Measurements from ENCODE around the gene BIN2. TPM values are rescaled to one million over a fixed set of nuclear protein-coding genes. Genes with fewer than 3 reads are reported as not detected.

The BIN2 gene
- total and polyA plus RNA-seq, 9 of the 15 experiments (the other 6 are each of a cell fraction or from before 2014, with no cell fraction given) = 0.04 to 0.39 (median 0.25) TPM; not detected in 1

DNA sequence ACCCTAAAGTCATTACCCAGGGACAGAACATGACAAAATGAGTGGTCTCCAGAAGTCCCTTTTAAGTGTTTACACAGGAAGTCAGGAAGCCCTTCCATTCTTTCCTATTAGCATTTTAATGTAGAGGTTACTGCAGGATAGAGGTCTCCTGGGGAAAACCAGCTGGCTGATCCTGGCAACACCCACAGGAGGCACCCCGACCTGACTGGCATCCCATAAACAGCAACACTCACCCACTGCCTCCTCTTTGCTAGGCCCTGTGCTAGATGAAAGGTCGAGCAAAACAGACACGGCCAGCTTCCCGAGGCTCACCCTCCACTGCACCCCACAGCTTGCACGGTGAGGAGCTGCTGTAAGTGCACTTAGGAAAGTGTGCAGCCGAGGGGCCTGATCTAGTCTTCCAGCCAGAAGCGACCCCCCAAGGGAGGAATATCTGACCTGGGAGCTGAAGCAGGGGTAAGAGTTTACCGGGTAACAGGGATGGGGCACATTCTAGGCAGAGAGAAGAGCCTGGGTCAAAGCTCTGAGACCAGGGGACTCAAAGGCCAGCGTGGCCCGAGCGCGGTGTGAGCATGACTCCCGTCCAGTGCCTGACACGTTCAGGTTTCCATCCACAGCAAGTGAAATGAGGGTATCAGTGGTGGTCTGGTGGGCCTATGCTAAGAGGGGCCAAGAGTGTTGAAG, 76.3 kb downstream of the BIN2 start (continued):
- TF ChIP-seq NKRF (IDR thresholded peaks at IDR 0.05; ENCODE audit: borderline replicate concordance) (no peak), ZKSCAN1 (IDR thresholded peaks at IDR 0.05; ENCODE audit: low read depth, low read length) (no peak), NFXL1 (CRISPR knock-in tag; IDR thresholded peaks at IDR 0.05) (no peak), SMAD1 (IDR thresholded peaks at IDR 0.05; ENCODE audit: low read depth, low read length, partially characterized antibody) (no peak)

DNA sequence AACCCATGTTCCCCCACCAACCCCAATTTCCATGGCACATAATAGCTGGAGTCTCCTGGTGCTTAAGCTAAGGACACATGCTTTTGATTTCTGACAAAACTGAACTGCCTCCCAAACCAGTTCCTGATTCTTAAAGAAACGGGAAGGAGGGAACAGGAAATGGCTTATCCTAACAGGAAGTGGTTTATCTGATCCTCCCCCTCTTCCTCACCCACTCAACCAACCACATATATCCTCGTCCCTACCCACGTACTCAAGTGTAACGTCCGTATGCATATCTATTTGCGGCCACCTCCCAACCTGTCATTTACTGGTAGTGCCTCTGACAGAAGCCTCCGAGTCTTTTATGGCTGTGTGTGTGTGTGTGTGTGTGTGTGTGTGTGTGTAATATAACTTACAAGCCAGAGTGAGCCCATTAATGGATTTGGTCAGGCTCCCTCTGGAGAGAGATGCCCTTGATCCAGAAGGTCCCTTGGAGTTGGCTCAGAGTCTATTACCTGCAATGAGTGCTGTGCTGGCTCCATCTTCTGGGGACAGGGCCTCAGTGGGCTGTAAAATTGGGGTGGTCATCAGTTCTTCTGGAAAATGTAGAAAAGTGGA, 77.6 kb downstream of the BIN2 start:
- H3K36me3 ChIP-seq (ENCODE audit: control insufficient read depth, insufficient read depth, low read length) = peaks cover 54% of the 10 kb centered on the region
- peak; percentile 92 for FAIRE-seq
- ChIA-PET POLR2A (interaction anchor here (0.8 to 1.6 kb wide), 5 partner anchors 41 to 164 kb away, joined by 3 to 4 read pairs (median 3); partner anchors contain the start of gene CSRNP2), CTCF (ENCODE audit: low intra/inter-chr PET ratio) (no interaction called here)
- peak; percentile 86 for ATAC-seq
- peak overlapping the region; percentile 74 for H3K4me2 ChIP-seq (ENCODE audit: insufficient read depth, low read length)
- in situ Hi-C loops (cut with MboI) (no loop called here), intact Hi-C loops (cut with micrococcal nuclease) (loop anchor here (2.0 kb wide), 3 partner anchors 74 to 422 kb away; partner anchors contain the start of gene TFCP2)
- no peaks in the 10 kb centered on the region for H3K9me1 ChIP-seq (ENCODE audit: control insufficient read depth, insufficient read depth, low read length)
- peak overlapping the region; percentile 5; the same call in 1 of the 2 replicates for H3K4me3 ChIP-seq
- BruUV-seq (replicated peaks) = no TSS peak
- peak; percentile 25 to 88 (median 57) for DNase-seq (ENCODE audit: extremely low read depth in 1 of 4, low spot score in 3 of 4)
- H3K9me3 ChIP-seq (replicated peaks; ENCODE audit: control insufficient read depth, insufficient read depth, low read depth, low read length) = no peaks in the 10 kb centered on the region
- peaks cover 0 to 28% of the 10 kb centered on the region in 2 experiments; a peak in 3 of 5 replicates for H3K4me1 ChIP-seq (replicated peaks in 1 of 2; ENCODE audit: control insufficient read depth in 2 of 2, insufficient read depth in 2 of 2, low read length in 2 of 2)
- H3K27ac ChIP-seq (ENCODE audit: extremely low read depth, low read depth, low read length) = peak overlapping the region; percentile 76
- WGBS (ENCODE audit: insufficient coverage, low coverage, missing lambda C conversion rate) = 2% methylated on average over 7 of the region's 7 CpGs
- H2AFZ ChIP-seq (ENCODE audit: low read depth, low read length) = peak overlapping the region; percentile 75
- peaks cover 9% of the 10 kb centered on the region; the same call in 1 of the 3 replicates for H3K79me2 ChIP-seq (ENCODE audit: control insufficient read depth, insufficient read depth, low read length)
- no peaks in the 10 kb centered on the region for H3K27me3 ChIP-seq (ENCODE audit: control insufficient read depth in 2 of 2, insufficient read depth in 2 of 2, low read length in 2 of 2)
- no peaks in the 10 kb centered on the region for H4K20me1 ChIP-seq (replicated peaks; ENCODE audit: control insufficient read depth, insufficient read depth, low read length)
- peak overlapping the region in 1 of 2 experiments; percentile 44; a peak in 2 of 4 replicates for H3K9ac ChIP-seq (ENCODE audit: insufficient read depth in 1 of 2, low read depth in 2 of 2, low read length in 2 of 2)
- peak; percentile 72 for TF ChIP-seq POLR2A (conservative IDR thresholded peaks at IDR 0.05)
- TF ChIP-seq CXXC5 (CRISPR knock-in tag; IDR thresholded peaks at IDR 0.05) = peak; percentile 88
- peak; percentile 61; the same call in 1 of the 2 replicates for TF ChIP-seq TOE1 (IDR thresholded peaks at IDR 0.05; ENCODE audit: borderline replicate concordance)
- TF ChIP-seq TOE1 (CRISPR knock-in tag; IDR thresholded peaks at IDR 0.05; ENCODE audit: borderline replicate concordance, low read depth) = no peak
- TF ChIP-seq POLR2AphosphoS5 (IDR thresholded peaks at IDR 0.05; ENCODE audit: control insufficient read depth, insufficient read depth, low read depth, low read length) = peak; percentile 69
- TF ChIP-seq ZNF197 (CRISPR knock-in tag; IDR thresholded peaks at IDR 0.05; ENCODE audit: low read depth) = peak; percentile 85; the same call in 1 of the 2 replicates
- TF ChIP-seq, protein P1, sequence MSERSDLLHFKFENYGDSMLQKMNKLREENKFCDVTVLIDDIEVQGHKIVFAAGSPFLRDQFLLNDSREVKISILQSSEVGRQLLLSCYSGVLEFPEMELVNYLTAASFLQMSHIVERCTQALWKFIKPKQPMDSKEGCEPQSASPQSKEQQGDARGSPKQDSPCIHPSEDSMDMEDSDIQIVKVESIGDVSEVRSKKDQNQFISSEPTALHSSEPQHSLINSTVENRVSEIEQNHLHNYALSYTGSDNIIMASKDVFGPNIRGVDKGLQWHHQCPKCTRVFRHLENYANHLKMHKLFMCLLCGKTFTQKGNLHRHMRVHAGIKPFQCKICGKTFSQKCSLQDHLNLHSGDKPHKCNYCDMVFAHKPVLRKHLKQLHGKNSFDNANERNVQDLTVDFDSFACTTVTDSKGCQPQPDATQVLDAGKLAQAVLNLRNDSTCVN (CRISPR knock-in tag; IDR thresholded peaks at IDR 0.05) = peak; percentile 97
- TF ChIP-seq CREM (IDR thresholded peaks at IDR 0.05; ENCODE audit: low read depth) = peak; percentile 87
- TF ChIP-seq, protein P2, sequence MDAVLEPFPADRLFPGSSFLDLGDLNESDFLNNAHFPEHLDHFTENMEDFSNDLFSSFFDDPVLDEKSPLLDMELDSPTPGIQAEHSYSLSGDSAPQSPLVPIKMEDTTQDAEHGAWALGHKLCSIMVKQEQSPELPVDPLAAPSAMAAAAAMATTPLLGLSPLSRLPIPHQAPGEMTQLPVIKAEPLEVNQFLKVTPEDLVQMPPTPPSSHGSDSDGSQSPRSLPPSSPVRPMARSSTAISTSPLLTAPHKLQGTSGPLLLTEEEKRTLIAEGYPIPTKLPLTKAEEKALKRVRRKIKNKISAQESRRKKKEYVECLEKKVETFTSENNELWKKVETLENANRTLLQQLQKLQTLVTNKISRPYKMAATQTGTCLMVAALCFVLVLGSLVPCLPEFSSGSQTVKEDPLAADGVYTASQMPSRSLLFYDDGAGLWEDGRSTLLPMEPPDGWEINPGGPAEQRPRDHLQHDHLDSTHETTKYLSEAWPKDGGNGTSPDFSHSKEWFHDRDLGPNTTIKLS (IDR thresholded peaks at IDR 0.05; ENCODE audit: borderline replicate concordance, low read depth) = no peak; the same call in 1 of the 2 replicates
- TF ChIP-seq NONO (IDR thresholded peaks at IDR 0.05; ENCODE audit: low read depth in 2 of 2, low read length in 1 of 2) = no peak
- TF ChIP-seq GABPB1 (CRISPR knock-in tag; IDR thresholded peaks at IDR 0.05) = peak; percentile 79

Measured in K562 (cell line).